Endometrial microvascular endothelial cells (primary cell): ENCODE results near the gene MOGAT3. TPM values are rescaled to one million over a fixed set of nuclear protein-coding genes. Genes with fewer than 3 reads are reported as not detected.

Experiments used
- in situ Hi-C: cut with HindIII; loops from 2 replicates; pipeline ENCODE4 v1.10.0; 2017; ENCODE audit warnings: low sequenced_read_pairs, low pct_unique_long_range_greater_than_20kb; ENCODE audit errors: inconsistent ontology term
- total RNA-seq: library from RNA; depleted of rRNA; stranded (reverse); fragments of >200 nt; gene quantifications from one replicate; pipeline ENCODE4 v1.2.3, GENCODE V29; 2015; ENCODE audit errors: inconsistent ontology term

Gene MOGAT3, protein sequence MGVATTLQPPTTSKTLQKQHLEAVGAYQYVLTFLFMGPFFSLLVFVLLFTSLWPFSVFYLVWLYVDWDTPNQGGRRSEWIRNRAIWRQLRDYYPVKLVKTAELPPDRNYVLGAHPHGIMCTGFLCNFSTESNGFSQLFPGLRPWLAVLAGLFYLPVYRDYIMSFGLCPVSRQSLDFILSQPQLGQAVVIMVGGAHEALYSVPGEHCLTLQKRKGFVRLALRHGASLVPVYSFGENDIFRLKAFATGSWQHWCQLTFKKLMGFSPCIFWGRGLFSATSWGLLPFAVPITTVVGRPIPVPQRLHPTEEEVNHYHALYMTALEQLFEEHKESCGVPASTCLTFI
- not detected for total RNA-seq

GRCh38 chr7:101200862-101201599 is at the start of gene MOGAT3:
TSS of gene MOGAT3 (minus strand) at chr7:101201036. CDS start at chr7:101200854, 182 bp downstream.
- in situ Hi-C loops = no loop called here

DNA sequence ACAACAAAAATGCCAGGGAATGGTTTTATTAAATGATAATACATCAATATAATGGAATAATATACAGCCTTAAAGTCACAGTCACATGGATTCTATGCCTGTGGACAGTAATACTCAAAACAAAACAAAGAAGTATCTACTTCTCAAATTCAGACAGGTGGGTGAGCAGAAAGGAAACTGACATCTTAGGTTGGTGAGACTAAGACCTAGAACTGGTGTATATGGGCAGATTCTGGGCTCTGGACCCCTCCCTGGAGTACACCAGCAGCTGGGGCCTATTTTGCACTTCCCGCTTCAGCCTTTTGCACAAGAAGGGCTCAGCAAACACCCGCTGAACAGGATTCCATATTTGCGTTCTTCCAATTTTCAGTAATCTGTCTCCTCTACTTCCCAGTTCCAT is 49.5 kb upstream of the MOGAT3 start:
- in situ Hi-C loops = no loop called here

GRCh38 chr7:101248276-101248675 is 47.4 kb upstream of the MOGAT3 start:
- in situ Hi-C loops = no loop called here

GRCh38 chr7:101245147-101245668 is 44.4 kb upstream of the MOGAT3 start:
- in situ Hi-C loops = no loop called here

GRCh38 chr7:101244375-101245146 is 43.7 kb upstream of the MOGAT3 start, which contains the start of gene FIS1:
TSS of gene FIS1 (minus strand) at chr7:101245081. CDS start at chr7:101245004, 77 bp downstream.
- in situ Hi-C loops = no loop called here

DNA sequence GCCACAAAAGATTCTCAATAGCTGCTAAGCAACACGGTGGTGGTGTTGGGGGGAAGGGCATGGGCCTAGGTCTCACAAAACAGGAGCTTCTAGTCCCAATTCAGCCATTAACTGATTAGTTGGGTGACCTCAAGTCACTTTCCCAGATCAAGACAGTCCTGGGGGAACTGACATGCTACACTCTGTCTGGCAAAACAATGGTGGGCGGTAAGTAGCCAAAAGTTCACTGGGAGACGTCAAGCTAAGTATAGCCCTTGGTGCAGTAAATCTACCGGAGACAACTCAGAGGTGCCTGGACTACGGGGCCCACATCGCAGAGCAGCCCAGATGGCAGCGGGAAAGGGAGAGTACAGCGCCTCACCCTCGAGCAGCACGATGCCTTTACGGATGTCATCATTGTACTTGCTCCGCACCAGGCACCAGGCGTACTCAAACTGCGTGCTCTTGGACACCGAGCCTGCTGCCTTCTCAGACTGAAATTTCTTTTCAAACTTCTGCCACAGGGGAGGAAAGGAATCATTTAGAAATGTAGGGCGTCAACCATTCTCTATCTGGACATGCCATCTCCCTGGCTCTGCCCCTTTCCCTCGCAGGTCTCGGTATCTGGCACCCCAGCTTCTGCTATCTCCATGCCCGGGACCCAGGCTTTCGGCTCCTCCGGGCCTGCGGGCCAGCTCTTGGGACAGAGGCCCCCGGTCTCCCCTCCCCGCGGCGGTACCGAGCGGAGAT is 43.0 kb upstream of the MOGAT3 start:
- in situ Hi-C loops = no loop called here

- in situ Hi-C loops = no loop called here
Measured at GRCh38 chr7:101241443-101242349, 40.9 kb upstream of the MOGAT3 start.

GRCh38 chr7:101241015-101241363 is 40.2 kb upstream of the MOGAT3 start:
- in situ Hi-C loops = no loop called here

GRCh38 chr7:101240226-101241014 is 39.6 kb upstream of the MOGAT3 start:
- in situ Hi-C loops = no loop called here

- in situ Hi-C loops = no loop called here
Measured at GRCh38 chr7:101239951-101240220, 39.0 kb upstream of the MOGAT3 start.

DNA sequence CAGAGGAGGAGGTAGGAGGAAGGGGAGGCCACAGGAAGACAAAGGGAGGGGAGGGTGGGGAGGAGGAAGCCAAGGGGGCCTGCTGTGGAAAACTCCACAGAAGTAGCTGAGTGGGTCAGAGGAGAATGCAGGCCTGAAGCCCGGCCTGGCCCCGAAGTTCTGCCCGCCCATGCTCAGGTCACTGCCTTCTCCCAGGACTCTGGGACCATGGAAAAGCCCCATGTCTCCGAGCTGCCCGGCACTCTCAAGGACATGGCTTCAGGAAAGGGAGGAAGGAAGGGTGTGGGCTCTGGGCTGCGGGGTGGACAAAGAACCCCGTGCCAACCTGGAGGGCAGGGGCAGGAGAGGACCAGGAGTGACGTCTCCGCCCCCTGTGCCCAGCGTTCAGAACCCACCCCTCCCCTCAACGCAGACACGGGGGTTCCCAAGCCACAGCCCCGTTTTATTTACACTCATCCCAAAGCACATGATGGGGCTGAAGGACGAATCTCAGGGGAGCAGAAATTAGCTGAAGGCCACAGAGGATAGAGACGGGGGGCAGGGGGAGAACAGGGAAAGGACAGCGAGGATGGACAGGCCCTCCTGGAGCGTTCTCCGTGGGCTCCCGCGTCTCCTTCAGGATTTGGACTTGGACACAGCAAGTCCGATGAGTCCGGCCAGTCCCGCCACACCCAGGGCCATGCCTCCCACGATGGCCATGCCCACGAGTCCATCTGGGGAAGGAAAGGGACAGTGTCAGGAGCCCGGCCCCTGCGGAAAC is 38.5 kb upstream of the MOGAT3 start:
- in situ Hi-C loops = no loop called here

DNA sequence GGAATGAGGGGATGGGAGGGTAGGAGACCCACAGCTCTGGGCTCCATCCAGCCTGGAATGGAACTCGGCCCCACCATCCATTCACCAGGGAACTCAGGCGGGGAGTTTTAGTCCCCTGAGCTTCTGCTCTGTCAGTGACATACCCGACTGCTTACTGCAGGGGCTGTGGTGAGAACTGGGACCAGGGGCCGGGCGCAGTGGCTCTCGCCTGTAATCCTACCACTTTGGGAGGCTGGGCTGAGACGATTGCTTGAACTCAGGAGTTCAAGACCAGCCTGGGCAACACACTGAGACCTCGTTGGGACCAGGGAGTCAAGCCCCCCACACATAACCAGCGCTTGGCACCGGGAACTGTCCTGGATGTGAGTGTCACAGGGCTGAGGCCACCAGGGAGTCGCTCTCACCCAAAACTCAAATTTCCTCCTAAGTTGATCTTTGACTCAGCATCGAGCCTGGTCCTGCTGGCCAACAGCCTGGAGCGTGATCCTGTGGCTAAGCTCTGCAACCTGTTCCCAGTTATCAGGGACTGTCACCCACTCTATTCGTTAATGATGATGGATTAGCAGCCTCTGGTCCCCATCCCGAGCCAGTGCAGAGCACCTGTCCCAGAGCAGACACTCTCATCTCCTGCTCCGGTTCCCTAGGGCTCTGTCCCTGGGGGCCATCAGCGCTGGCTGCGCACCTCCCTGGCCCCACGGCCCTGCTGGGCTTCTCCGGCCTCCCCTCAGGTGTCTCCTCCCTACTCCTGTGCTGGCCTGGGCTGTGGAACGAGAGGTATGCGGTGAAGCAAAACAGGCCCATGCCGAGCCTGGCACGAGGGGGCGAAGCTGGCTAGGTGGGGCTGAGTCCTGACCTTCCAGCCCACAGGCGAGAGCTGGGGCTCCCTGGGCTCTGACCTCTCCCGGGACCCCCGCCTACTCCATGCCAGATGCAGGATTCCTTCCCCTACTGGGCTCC is 37.7 kb upstream of the MOGAT3 start:
- in situ Hi-C loops = no loop called here

GRCh38 chr7:101237206-101238067 is 36.6 kb upstream of the MOGAT3 start, which contains the start of gene CLDN15:
TSS of gene CLDN15 (minus strand) at chr7:101237802. CDS start at chr7:101237581, 221 bp downstream.
- in situ Hi-C loops = no loop called here

GRCh38 chr7:101236292-101236835 is 35.5 kb upstream of the MOGAT3 start:
- in situ Hi-C loops = no loop called here
